SK-N-SH treated with all-trans-retinoic acid at 6 μM for 48 hours (cell line): ENCODE results near the gene TNKS1BP1.

Experiments used
- ESRRG ChIP-seq: fragments of 250-450 bp; sonication (Bioruptor Pico); IDR thresholded peaks from 2 replicates; pipeline ENCODE4 v1.6.1; 2021; ENCODE audit warnings: mild to moderate bottlenecking
- ZFP30 ChIP-seq: fragments of 450-650 bp; formaldehyde crosslinking; IDR thresholded peaks from 2 replicates; pipeline ENCODE4 v1.5.0; 2022; ENCODE audit warnings: mild to moderate bottlenecking, moderate library complexity
- ZNF70 ChIP-seq: fragments of 450-650 bp; formaldehyde crosslinking; IDR thresholded peaks from 2 replicates; pipeline ENCODE4 v1.5.0; 2020; ENCODE audit warnings: mild to moderate bottlenecking, moderate library complexity

- TF ChIP-seq ZNF70 (CRISPR knock-in tag) = no peak
- no peak for TF ChIP-seq ZFP30
- TF ChIP-seq ESRRG = no peak
Measured at GRCh38 chr11:57251491-57252104, 73.2 kb downstream of the TNKS1BP1 start.
